Pulmonary artery endothelial cell (primary cell): ENCODE data around the gene ACTR2. TPM values are rescaled to one million over a fixed set of nuclear protein-coding genes. Genes with fewer than 3 reads are reported as not detected.

Source experiments
- DNase-seq: peaks from one replicate; pipeline ENCODE4 v3.0.0-alpha.2; 2011; ENCODE audit warnings: low read depth, low spot score
- total RNA-seq: library from RNA; depleted of rRNA; stranded (reverse); fragments of >200 nt; gene quantifications from 2 replicates; pipeline ENCODE4 v1.2.3, GENCODE V29; 2014

ACTR2 gene
- total RNA-seq, 1 donor from 2014 or later, result 179 TPM

GRCh38 chr2:65278531-65278981 is 50.9 kb downstream of the ACTR2 start:
- DNase-seq, result no peak

GRCh38 chr2:65279756-65280155 is 52.1 kb downstream of the ACTR2 start:
- DNase-seq, result no peak

GRCh38 chr2:65281627-65282351 is 54.2 kb downstream of the ACTR2 start:
- DNase-seq, result no peak

GRCh38 chr2:65282477-65283053 is 54.9 kb downstream of the ACTR2 start:
- DNase-seq, result no peak

GRCh38 chr2:65287364-65287763 is 59.7 kb downstream of the ACTR2 start:
- DNase-seq, result no peak

GRCh38 chr2:65291216-65292105 is 63.8 kb downstream of the ACTR2 start:
- no peak for DNase-seq

GRCh38 chr2:65292106-65292400 is 64.4 kb downstream of the ACTR2 start:
- DNase-seq, result no peak

- no peak for DNase-seq
Measured at GRCh38 chr2:65292461-65293011, 64.9 kb downstream of the ACTR2 start.

GRCh38 chr2:65293376-65293775 is 65.7 kb downstream of the ACTR2 start:
- no peak for DNase-seq

GRCh38 chr2:65294136-65294535 is 66.5 kb downstream of the ACTR2 start:
- DNase-seq, result no peak

- no peak for DNase-seq
Measured at GRCh38 chr2:65294701-65295100, 67.1 kb downstream of the ACTR2 start.

GRCh38 chr2:65296971-65297370 is 69.3 kb downstream of the ACTR2 start:
- DNase-seq, result no peak

- DNase-seq, result no peak
Measured at GRCh38 chr2:65297544-65297943, 69.9 kb downstream of the ACTR2 start.

- DNase-seq, result no peak
Measured at GRCh38 chr2:65298089-65298488, 70.5 kb downstream of the ACTR2 start.

- DNase-seq, result no peak
Measured at GRCh38 chr2:65299246-65299645, 71.6 kb downstream of the ACTR2 start.

- DNase-seq, result no peak
Measured at GRCh38 chr2:65300134-65300760, 72.6 kb downstream of the ACTR2 start.

- no peak for DNase-seq
Measured at GRCh38 chr2:65300761-65301711, 73.4 kb downstream of the ACTR2 start.

- no peak for DNase-seq
Measured at GRCh38 chr2:65305934-65306333, 78.3 kb downstream of the ACTR2 start.

GRCh38 chr2:65309699-65310098 is 82.1 kb downstream of the ACTR2 start:
- no peak for DNase-seq

GRCh38 chr2:65311049-65311448 is 83.4 kb downstream of the ACTR2 start:
- DNase-seq, result no peak
